PC-3 (cell line): ENCODE data around the gene PRDM8. TPM values are rescaled to one million over a fixed set of nuclear protein-coding genes. Genes with fewer than 3 reads are reported as not detected.

Experiments used
- ATAC-seq: fragments of 200-7000 bp; cut with Tn5 transposase; 2 replicates; pipeline ENCODE4 v1.9.1; 2020; ENCODE audit warnings: mild to moderate bottlenecking, moderate library complexity
- BruUV-seq: library from RNA; stranded (reverse); fragments of 400-500 nt; replicated peaks from 2 replicates; lab custom pipeline; 2021; lab: Mats Ljungman, UMichigan
- CTCF ChIA-PET: fragments of 300-600 bp; sonication (Branson Sonifier 250); formaldehyde crosslinking; loops from one replicate; lab custom pipeline; 2022; ENCODE audit warnings: antibody characterized with exemption; lab: Charles Lee
- POLR2A ChIA-PET: fragments of 300-600 bp; sonication (Branson Sonifier 250); formaldehyde crosslinking; loops from one replicate; lab custom pipeline; 2022; ENCODE audit warnings: antibody characterized with exemption; ENCODE audit not compliant: unreplicated experiment; lab: Charles Lee
- DNase-seq: peaks from one replicate; pipeline ENCODE4 v3.0.0-alpha.2; 2015
- H2AFZ ChIP-seq: fragments of 300-600 bp; sonication (generic); 2 replicates; pipeline ENCODE4 v1.6.0; 2016; ENCODE audit warnings: antibody characterized with exemption, low read length
- H3F3A ChIP-seq: fragments of 300-600 bp; sonication (generic); one replicate; pipeline ENCODE4 v1.6.0; 2017; ENCODE audit warnings: antibody characterized with exemption, low read length, control low read depth, mild to moderate bottlenecking; ENCODE audit not compliant: unreplicated experiment
- H3K27ac ChIP-seq: fragments of 300-600 bp; sonication (generic); 2 replicates; pipeline ENCODE4 v1.5.1; 2016; ENCODE audit warnings: mild to moderate bottlenecking, low read length
- H3K27me3 ChIP-seq: fragments of 300-600 bp; sonication (generic); 2 replicates; pipeline ENCODE4 v1.6.1; 2016; ENCODE audit warnings: low read length, mixed read lengths
- H3K36me3 ChIP-seq: fragments of 300-600 bp; sonication (generic); 2 replicates; pipeline ENCODE4 v1.6.1; 2016; ENCODE audit warnings: low read depth, mixed run types, low read length, mixed read lengths
- H3K4me1 ChIP-seq: fragments of 300-600 bp; sonication (generic); 2 replicates; pipeline ENCODE4 v1.5.1; 2016; ENCODE audit warnings: low read length; ENCODE audit not compliant: insufficient read depth
- H3K4me2 ChIP-seq: fragments of 300-600 bp; sonication (generic); 2 replicates; pipeline ENCODE4 v1.6.0; 2016; ENCODE audit warnings: low read length
- H3K4me3 ChIP-seq: fragments of 300-600 bp; sonication (generic); 2 replicates; pipeline ENCODE4 v1.5.1; 2016; ENCODE audit warnings: mild to moderate bottlenecking, low read length, mixed read lengths
- H3K79me2 ChIP-seq: fragments of 300-600 bp; sonication (generic); 2 replicates; pipeline ENCODE4 v1.6.1; 2017; ENCODE audit warnings: low read length, mixed read lengths
- H3K9ac ChIP-seq: fragments of 300-600 bp; sonication (generic); 2 replicates; pipeline ENCODE4 v1.6.0; 2016; ENCODE audit warnings: mild to moderate bottlenecking, low read length
- H3K9me2 ChIP-seq: fragments of 300-600 bp; sonication (generic); replicated peaks from 2 replicates; pipeline ENCODE4 v1.6.1; 2016; ENCODE audit warnings: mixed run types, low read length, mixed read lengths
- H3K9me3 ChIP-seq: fragments of 300-600 bp; sonication (generic); 2 replicates; pipeline ENCODE4 v1.6.1; 2016; ENCODE audit warnings: low read length, mixed read lengths
- H4K20me1 ChIP-seq: fragments of 300-600 bp; sonication (generic); 2 replicates; pipeline ENCODE4 v1.6.1; 2016; ENCODE audit warnings: low read length, mixed read lengths
- EZH2 ChIP-seq: fragments of 300-600 bp; sonication (generic); IDR thresholded peaks from one replicate; pipeline ENCODE4 v1.6.1; 2017; ENCODE audit warnings: antibody characterized with exemption, mild to moderate bottlenecking, low read length; ENCODE audit not compliant: unreplicated experiment
- EZH2phosphoT487 ChIP-seq: fragments of 300-600 bp; sonication (generic); IDR thresholded peaks from 2 replicates; pipeline ENCODE4 v1.6.1; 2018; ENCODE audit warnings: mild to moderate bottlenecking, antibody characterized with exemption, low read length, borderline replicate concordance
- intact Hi-C: fragments of 100-400 bp; cut with micrococcal nuclease; formaldehyde crosslinking; loops from 2 replicates; pipeline ENCODE4 v1.9.0; 2023
- total RNA-seq: library from RNA; depleted of rRNA; stranded (reverse); fragments of >200 nt; gene quantifications from 2 replicates; pipeline ENCODE4 v1.2.3, GENCODE V29; 2014
- TF ChIP-seq, protein P1 (sequence below): fragments of 300-600 bp; sonication (generic); conservative IDR thresholded peaks from 2 replicates; pipeline ENCODE4 v1.5.1; 2017; ENCODE audit warnings: antibody characterized with exemption, low read depth, mild to moderate bottlenecking, low read length

The PRDM8 gene
- total RNA-seq, 1 experiment from 2014 or later: 8.9 TPM

DNA sequence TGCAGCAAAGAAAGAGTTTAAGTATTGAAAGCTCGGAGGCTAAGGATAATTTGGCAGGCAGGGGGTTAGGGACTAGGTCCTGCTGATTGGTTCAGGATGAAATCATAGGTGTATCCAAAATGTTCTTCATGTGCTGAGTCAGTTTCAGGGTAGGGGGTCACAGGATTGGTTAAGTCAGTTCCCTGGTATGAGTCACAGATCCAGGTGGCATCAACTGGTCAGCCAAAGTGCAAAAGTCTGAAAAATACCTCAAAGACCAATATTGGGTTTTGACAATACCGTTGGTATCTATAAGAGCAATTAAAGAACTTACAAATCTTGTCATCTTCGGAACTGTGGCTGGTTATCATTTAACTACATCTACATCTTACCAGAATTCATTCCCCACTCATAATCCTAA, 25.6 kb upstream of the PRDM8 start:
- POLR2A ChIA-PET: no interaction called here
- no peak overlapping the region for H3K27ac ChIP-seq

GRCh38 chr4:80172203-80172602, 25.1 kb upstream of the PRDM8 start:
- DNase-seq: no peak
- CTCF ChIA-PET: interaction anchor here (0.5 kb wide), 1 partner anchor 16 kb away, joined by 3 read pairs; no protein-coding TSS in a partner anchor
- BruUV-seq: no TSS peak

More for the DNA sequence above, 25.6 kb upstream of the PRDM8 start:
- Histone ChIP-seq H3K9ac (no peak overlapping the region), H3K9me2 (no peaks in the 10 kb centered on the region), H3K9me3 (no peaks in the 10 kb centered on the region), H3K79me2 (no peaks in the 10 kb centered on the region), H3K4me3 (no peak overlapping the region), H3K4me1 (peaks cover 18% of the 10 kb centered on the region), H2AFZ (no peak overlapping the region), H3F3A (no peaks in the 10 kb centered on the region), H3K36me3 (no peaks in the 10 kb centered on the region), H4K20me1 (no peaks in the 10 kb centered on the region), H3K27me3 (no peaks in the 10 kb centered on the region), H3K4me2 (no peak overlapping the region)
- no peak for ATAC-seq
- TF ChIP-seq EZH2 (no peak), EZH2phosphoT487 (no peak)
- TF ChIP-seq, protein P1, sequence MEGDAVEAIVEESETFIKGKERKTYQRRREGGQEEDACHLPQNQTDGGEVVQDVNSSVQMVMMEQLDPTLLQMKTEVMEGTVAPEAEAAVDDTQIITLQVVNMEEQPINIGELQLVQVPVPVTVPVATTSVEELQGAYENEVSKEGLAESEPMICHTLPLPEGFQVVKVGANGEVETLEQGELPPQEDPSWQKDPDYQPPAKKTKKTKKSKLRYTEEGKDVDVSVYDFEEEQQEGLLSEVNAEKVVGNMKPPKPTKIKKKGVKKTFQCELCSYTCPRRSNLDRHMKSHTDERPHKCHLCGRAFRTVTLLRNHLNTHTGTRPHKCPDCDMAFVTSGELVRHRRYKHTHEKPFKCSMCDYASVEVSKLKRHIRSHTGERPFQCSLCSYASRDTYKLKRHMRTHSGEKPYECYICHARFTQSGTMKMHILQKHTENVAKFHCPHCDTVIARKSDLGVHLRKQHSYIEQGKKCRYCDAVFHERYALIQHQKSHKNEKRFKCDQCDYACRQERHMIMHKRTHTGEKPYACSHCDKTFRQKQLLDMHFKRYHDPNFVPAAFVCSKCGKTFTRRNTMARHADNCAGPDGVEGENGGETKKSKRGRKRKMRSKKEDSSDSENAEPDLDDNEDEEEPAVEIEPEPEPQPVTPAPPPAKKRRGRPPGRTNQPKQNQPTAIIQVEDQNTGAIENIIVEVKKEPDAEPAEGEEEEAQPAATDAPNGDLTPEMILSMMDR: no peak
- intact Hi-C loops: no loop called here
- CTCF ChIA-PET: no interaction called here
- no peak for DNase-seq
- no TSS peak for BruUV-seq

GRCh38 chr4:80173401-80173800, 23.9 kb upstream of the PRDM8 start:
- intact Hi-C loops: no loop called here
- Histone ChIP-seq H3K9me3 (no peaks in the 10 kb centered on the region), H3K4me1 (peaks cover 18% of the 10 kb centered on the region), H3K27me3 (no peaks in the 10 kb centered on the region), H3K9ac (peak overlapping the region; percentile 15; the same call in 1 of the 2 replicates), H3K36me3 (no peaks in the 10 kb centered on the region), H3K79me2 (no peaks in the 10 kb centered on the region), H3K4me2 (0 out of 2 replicates have a peak overlapping the region, but pooled peaks have one; percentile 2), H4K20me1 (no peaks in the 10 kb centered on the region), H3K27ac (peak overlapping the region; percentile 64), H2AFZ (0 out of 2 replicates have a peak overlapping the region, but pooled peaks have one; percentile 6), H3K9me2 (no peaks in the 10 kb centered on the region), H3F3A (no peaks in the 10 kb centered on the region), H3K4me3 (no peak overlapping the region)
- CTCF ChIA-PET: no interaction called here
- DNase-seq (peak; percentile 74), ATAC-seq (peak; percentile 100)
- no TSS peak for BruUV-seq
- POLR2A ChIA-PET: no interaction called here
- TF ChIP-seq, protein P1: no peak
- TF ChIP-seq EZH2 (no peak), EZH2phosphoT487 (no peak)

More at GRCh38 chr4:80172203-80172602, 25.1 kb upstream of the PRDM8 start:
- Histone ChIP-seq H3K9ac (no peak overlapping the region), H3K79me2 (no peaks in the 10 kb centered on the region), H3K4me1 (peaks cover 18% of the 10 kb centered on the region), H2AFZ (no peak overlapping the region), H3K4me2 (no peak overlapping the region), H3K36me3 (no peaks in the 10 kb centered on the region), H3K27me3 (no peaks in the 10 kb centered on the region), H3K9me3 (no peaks in the 10 kb centered on the region), H3K27ac (no peak overlapping the region), H4K20me1 (no peaks in the 10 kb centered on the region), H3F3A (no peaks in the 10 kb centered on the region), H3K4me3 (no peak overlapping the region), H3K9me2 (no peaks in the 10 kb centered on the region)
- no peak for ATAC-seq
- POLR2A ChIA-PET: no interaction called here
- TF ChIP-seq, protein P1: no peak
- TF ChIP-seq EZH2phosphoT487: no peak
- TF ChIP-seq EZH2: no peak
- intact Hi-C loops: no loop called here
